HG03064 (cell line): ENCODE data around the gene SLC28A2.

Source experiments
- ATAC-seq: cut with Tn5 transposase; IDR thresholded peaks from one replicate; pipeline ENCODE4 v1.9.1; 2021; ENCODE audit warnings: low read depth; ENCODE audit not compliant: unreplicated experiment

SLC28A2 gene

GRCh38 chr15:45319472-45320214 is 67.6 kb downstream of the SLC28A2 start:
- ATAC-seq: no peak

- no peak for ATAC-seq
Observed at GRCh38 chr15:45320581-45321205, 68.7 kb downstream of the SLC28A2 start.

GRCh38 chr15:45326280-45326679 is 74.2 kb downstream of the SLC28A2 start:
- no peak for ATAC-seq

GRCh38 chr15:45326741-45327140 is 74.7 kb downstream of the SLC28A2 start:
- ATAC-seq: no peak
